HCT116 (cell line): ENCODE results near the gene HAND2.

Experiments
- CBX3 ChIP-seq: IDR thresholded peaks from 2 replicates; pipeline ENCODE4 v1.6.1; 2012; ENCODE audit warnings: low read depth
- CEBPB ChIP-seq: IDR thresholded peaks from 2 replicates; pipeline ENCODE4 v1.6.1; 2012; ENCODE audit warnings: low read depth
- CTCF ChIP-seq, 3 experiments: fragments of 200-600 bp in 1 of 3; sonication (generic) in 1 of 3; IDR thresholded peaks in 2 of 3; conservative IDR thresholded peaks in 1 of 3; 2 replicates each; pipeline ENCODE4 v1.5.1; 2012 to 2017; ENCODE audit warnings: low read depth in 2 of 3, low read length in 2 of 3, antibody characterized with exemption in 1 of 3, borderline replicate concordance in 1 of 3, control low read depth in 1 of 3, mild to moderate bottlenecking in 1 of 3, mixed read lengths in 1 of 3, mixed run types in 1 of 3, moderate library complexity in 1 of 3; ENCODE audit not compliant: insufficient read depth in 1 of 3
- EZH2phosphoT487 ChIP-seq: fragments of 200-600 bp; IDR thresholded peaks from 2 replicates; pipeline ENCODE4 v1.6.1; 2018; ENCODE audit warnings: antibody characterized with exemption, borderline replicate concordance
- MAX ChIP-seq: IDR thresholded peaks from 2 replicates; pipeline ENCODE4 v1.6.1; 2012
- POLR2A ChIP-seq: IDR thresholded peaks from 2 replicates; pipeline ENCODE4 v1.7.0; 2011; ENCODE audit warnings: borderline replicate concordance; ENCODE audit not compliant: insufficient read depth, insufficient read length; ENCODE audit errors: extremely low read depth
- RAD21 ChIP-seq: IDR thresholded peaks from 2 replicates; pipeline ENCODE4 v1.6.1; 2012; ENCODE audit warnings: low read depth, mild to moderate bottlenecking
- SIN3A ChIP-seq: IDR thresholded peaks from 2 replicates; pipeline ENCODE4 v1.6.1; 2012; ENCODE audit warnings: low read depth
- SP1 ChIP-seq: IDR thresholded peaks from 2 replicates; pipeline ENCODE4 v1.6.1; 2012; ENCODE audit warnings: low read depth
- SRF ChIP-seq: IDR thresholded peaks from 2 replicates; pipeline ENCODE4 v1.6.1; 2012; ENCODE audit warnings: low read depth

- no peak for TF ChIP-seq CTCF (IDR thresholded peaks at IDR 0.05 in 2 of 3, conservative IDR thresholded peaks at IDR 0.05 in 1 of 3; ENCODE audit: borderline replicate concordance in 1 of 3, insufficient read depth in 1 of 3, low read depth in 2 of 3, low read length in 2 of 3)
- no peak for TF ChIP-seq MAX
- no peak for TF ChIP-seq SRF
- no peak for TF ChIP-seq RAD21
- TF ChIP-seq POLR2A: no peak
- TF ChIP-seq SP1: no peak
- no peak for TF ChIP-seq EZH2phosphoT487
- no peak for TF ChIP-seq CBX3
- no peak for TF ChIP-seq CEBPB
- TF ChIP-seq SIN3A: no peak
Measured at GRCh38 chr4:173538909-173539445, 8.9 kb upstream of the HAND2 start.
